Kidney epithelial cell (primary cell): Measurements from ENCODE around the gene DSCAML1. TPM values are rescaled to one million over a fixed set of nuclear protein-coding genes. Genes with fewer than 3 reads are reported as not detected.

Experiments
- DNase-seq: peaks from one replicate; pipeline ENCODE4 v3.0.0-alpha.2; 2010; ENCODE audit warnings: low read depth
- H3K27me3 ChIP-seq: 2 replicates; pipeline ENCODE4 v1.6.0; 2011; ENCODE audit warnings: low read length; ENCODE audit not compliant: control insufficient read depth, insufficient read depth
- H3K36me3 ChIP-seq: 2 replicates; pipeline ENCODE4 v1.5.1; 2011; ENCODE audit warnings: low read length; ENCODE audit not compliant: control insufficient read depth, insufficient read depth
- H3K4me3 ChIP-seq: 2 replicates; pipeline ENCODE4 v1.5.1; 2011; ENCODE audit warnings: low read depth, mild to moderate bottlenecking, control low read depth, low read length
- CTCF ChIP-seq: IDR thresholded peaks from 2 replicates; pipeline ENCODE4 v1.5.1; 2011; ENCODE audit warnings: mild to moderate bottlenecking, moderate library complexity, low read length, control low read depth, inconsistent platforms; ENCODE audit not compliant: insufficient read depth, poor library complexity, severe bottlenecking
- total RNA-seq: library from RNA; depleted of rRNA; stranded (reverse); fragments of >200 nt; gene quantifications from 2 replicates; pipeline ENCODE4 v1.2.3, GENCODE V29; 2015

The DSCAML1 gene
- total RNA-seq, 1 donor from 2014 or later: 3.1 TPM

- no peak for TF ChIP-seq CTCF
- H3K27me3 ChIP-seq: peaks cover 35% of the 10 kb centered on the region
- DNase-seq: no peak
- H3K4me3 ChIP-seq: no peak overlapping the region
- H3K36me3 ChIP-seq: no peaks in the 10 kb centered on the region
Observed at GRCh38 chr11:117492578-117493251, 304.3 kb downstream of the DSCAML1 start.

- no peak for TF ChIP-seq CTCF
- no peaks in the 10 kb centered on the region for H3K36me3 ChIP-seq
- peaks cover 32% of the 10 kb centered on the region for H3K27me3 ChIP-seq
- DNase-seq: no peak
- H3K4me3 ChIP-seq: no peak overlapping the region
Observed at GRCh38 chr11:117490911-117491310, 306.1 kb downstream of the DSCAML1 start.

- Histone ChIP-seq H3K36me3 (no peaks in the 10 kb centered on the region), H3K4me3 (no peak overlapping the region), H3K27me3 (peaks cover 35% of the 10 kb centered on the region)
- no peak for DNase-seq
- no peak for TF ChIP-seq CTCF
Observed at GRCh38 chr11:117489999-117490679, 306.9 kb downstream of the DSCAML1 start.

GRCh38 chr11:117488996-117489952 is 307.7 kb downstream of the DSCAML1 start:
- Histone ChIP-seq H3K4me3 (no peak overlapping the region), H3K27me3 (peaks cover 41% of the 10 kb centered on the region), H3K36me3 (no peaks in the 10 kb centered on the region)
- DNase-seq: no peak
- TF ChIP-seq CTCF: no peak

- DNase-seq: no peak
- H3K36me3 ChIP-seq: no peaks in the 10 kb centered on the region
- peaks cover 33% of the 10 kb centered on the region for H3K27me3 ChIP-seq
- no peak for TF ChIP-seq CTCF
- H3K4me3 ChIP-seq: no peak overlapping the region
Observed at GRCh38 chr11:117486059-117486458, 311.0 kb downstream of the DSCAML1 start.
